Measurements from ENCODE around the gene KARS1.

DNA sequence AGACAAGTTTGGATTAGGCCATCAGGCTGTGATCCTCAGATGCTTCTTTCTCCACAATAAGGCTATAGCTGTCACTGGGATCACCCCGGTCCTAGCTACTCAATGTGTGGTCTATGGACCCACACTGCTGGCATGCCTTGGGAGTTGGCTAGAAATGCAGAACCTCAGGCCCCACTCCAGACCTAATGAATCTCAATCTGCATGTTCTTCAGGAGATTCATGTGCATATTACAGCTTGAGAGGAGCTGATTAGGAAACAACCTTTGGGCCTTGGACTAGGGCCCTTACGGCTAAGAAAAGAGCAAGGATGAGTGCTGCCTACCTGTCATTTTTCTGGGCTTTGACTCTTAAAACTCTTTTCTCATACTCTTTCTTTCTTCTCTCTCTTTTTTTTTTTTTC lies 31.8 kb downstream of the KARS1 start:
- TF ChIP-seq, protein P1, sequence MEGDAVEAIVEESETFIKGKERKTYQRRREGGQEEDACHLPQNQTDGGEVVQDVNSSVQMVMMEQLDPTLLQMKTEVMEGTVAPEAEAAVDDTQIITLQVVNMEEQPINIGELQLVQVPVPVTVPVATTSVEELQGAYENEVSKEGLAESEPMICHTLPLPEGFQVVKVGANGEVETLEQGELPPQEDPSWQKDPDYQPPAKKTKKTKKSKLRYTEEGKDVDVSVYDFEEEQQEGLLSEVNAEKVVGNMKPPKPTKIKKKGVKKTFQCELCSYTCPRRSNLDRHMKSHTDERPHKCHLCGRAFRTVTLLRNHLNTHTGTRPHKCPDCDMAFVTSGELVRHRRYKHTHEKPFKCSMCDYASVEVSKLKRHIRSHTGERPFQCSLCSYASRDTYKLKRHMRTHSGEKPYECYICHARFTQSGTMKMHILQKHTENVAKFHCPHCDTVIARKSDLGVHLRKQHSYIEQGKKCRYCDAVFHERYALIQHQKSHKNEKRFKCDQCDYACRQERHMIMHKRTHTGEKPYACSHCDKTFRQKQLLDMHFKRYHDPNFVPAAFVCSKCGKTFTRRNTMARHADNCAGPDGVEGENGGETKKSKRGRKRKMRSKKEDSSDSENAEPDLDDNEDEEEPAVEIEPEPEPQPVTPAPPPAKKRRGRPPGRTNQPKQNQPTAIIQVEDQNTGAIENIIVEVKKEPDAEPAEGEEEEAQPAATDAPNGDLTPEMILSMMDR (IDR thresholded peaks at IDR 0.05 in 2 of 3, conservative IDR thresholded peaks at IDR 0.05 in 1 of 3; ENCODE audit: borderline replicate concordance in 1 of 3, insufficient read depth in 1 of 3, low read depth in 2 of 3, low read length in 2 of 3) = no peak
- TF ChIP-seq POLR2A (IDR thresholded peaks at IDR 0.05; ENCODE audit: borderline replicate concordance, extremely low read depth, insufficient read depth, insufficient read length) (no peak), POLR2AphosphoS5 (IDR thresholded peaks at IDR 0.05; ENCODE audit: low read depth, low read length) (no peak), CEBPB (IDR thresholded peaks at IDR 0.05; ENCODE audit: low read depth) (no peak), SP1 (IDR thresholded peaks at IDR 0.05; ENCODE audit: low read depth) (no peak)

All from HCT116 (cell line).